ENCODE results near the gene APLF. TPM values are rescaled to one million over a fixed set of nuclear protein-coding genes. Genes with fewer than 3 reads are reported as not detected.
A peak's percentile ranks its signal among the peaks of the same experiment; 100 is the strongest.
"Not testable (repeated sequence)": the region's sequence is repeated elsewhere in the genome, so short reads cannot be mapped to it uniquely, and the experiment has no call there.

APLF gene
- total RNA-seq, 1 donor from 2014 or later: 6.2 TPM

GRCh38 chr2:68435615-68436014, 31.8 kb upstream of the APLF start:
- Mint-ChIP-seq H3K36me3 (no peaks in the 10 kb centered on the region), H3K9me3 (no peaks in the 10 kb centered on the region), H3K27ac (no peak overlapping the region), H3K4me3 (no peak overlapping the region), H3K27me3 (peaks cover 7% of the 10 kb centered on the region), H3K4me1 (ENCODE audit: unreplicated experiment) (peaks cover 6% of the 10 kb centered on the region)
- TF ChIP-seq CTCF (conservative IDR thresholded peaks at IDR 0.05): no peak
- no peak for DNase-seq (ENCODE audit: extremely low spot score, unreplicated experiment)

GRCh38 chr2:68436270-68436669, 31.1 kb upstream of the APLF start:
- H3K4me3 Mint-ChIP-seq: no peak overlapping the region
- no peaks in the 10 kb centered on the region for H3K9me3 Mint-ChIP-seq
- no peak overlapping the region for H3K27ac Mint-ChIP-seq
- TF ChIP-seq CTCF (conservative IDR thresholded peaks at IDR 0.05): no peak
- no peaks in the 10 kb centered on the region for H3K36me3 Mint-ChIP-seq
- H3K4me1 Mint-ChIP-seq (ENCODE audit: unreplicated experiment): peaks cover 7% of the 10 kb centered on the region
- H3K27me3 Mint-ChIP-seq: peaks cover 7% of the 10 kb centered on the region
- no peak for DNase-seq (ENCODE audit: extremely low spot score, unreplicated experiment)

GRCh38 chr2:68438455-68439303, 28.7 kb upstream of the APLF start:
- Mint-ChIP-seq H3K4me1 (ENCODE audit: unreplicated experiment) (peaks cover 12% of the 10 kb centered on the region), H3K9me3 (no peaks in the 10 kb centered on the region), H3K27me3 (peaks cover 10% of the 10 kb centered on the region), H3K27ac (no peak overlapping the region), H3K36me3 (no peaks in the 10 kb centered on the region), H3K4me3 (no peak overlapping the region)
- DNase-seq (ENCODE audit: extremely low spot score, unreplicated experiment): no peak
- TF ChIP-seq CTCF (conservative IDR thresholded peaks at IDR 0.05): no peak

- DNase-seq (ENCODE audit: extremely low spot score, unreplicated experiment): no peak
- peak; percentile 94 for TF ChIP-seq CTCF (conservative IDR thresholded peaks at IDR 0.05)
- H3K9me3 Mint-ChIP-seq: no peaks in the 10 kb centered on the region
- peaks cover 13% of the 10 kb centered on the region for H3K27me3 Mint-ChIP-seq
- H3K4me3 Mint-ChIP-seq: no peak overlapping the region
- no peak overlapping the region for H3K27ac Mint-ChIP-seq
- H3K36me3 Mint-ChIP-seq: no peaks in the 10 kb centered on the region
- H3K4me1 Mint-ChIP-seq (ENCODE audit: unreplicated experiment): peaks cover 8% of the 10 kb centered on the region
Measured at GRCh38 chr2:68441179-68441993, 26.0 kb upstream of the APLF start.

- Mint-ChIP-seq H3K27me3 (peaks cover 11% of the 10 kb centered on the region), H3K9me3 (no peaks in the 10 kb centered on the region), H3K36me3 (no peaks in the 10 kb centered on the region), H3K27ac (no peak overlapping the region), H3K4me1 (ENCODE audit: unreplicated experiment) (peaks cover 6% of the 10 kb centered on the region), H3K4me3 (no peak overlapping the region)
- TF ChIP-seq CTCF (conservative IDR thresholded peaks at IDR 0.05): peak; percentile 6
- DNase-seq (ENCODE audit: extremely low spot score, unreplicated experiment): no peak
Measured at GRCh38 chr2:68441994-68442322, 25.4 kb upstream of the APLF start.

GRCh38 chr2:68446425-68446824, 21.0 kb upstream of the APLF start:
- H3K4me3 Mint-ChIP-seq; H3K27me3 Mint-ChIP-seq; H3K36me3 Mint-ChIP-seq; H3K27ac Mint-ChIP-seq; DNase-seq (ENCODE audit: extremely low spot score, unreplicated experiment); H3K4me1 Mint-ChIP-seq (ENCODE audit: unreplicated experiment); H3K9me3 Mint-ChIP-seq: not testable (repeated sequence)

All from type B pancreatic cell (in vitro differentiated cells).